ENCODE data around the gene MTG1.

- no peak for TF ChIP-seq CTCF (conservative IDR thresholded peaks at IDR 0.05 in 1 of 2, IDR thresholded peaks at IDR 0.05 in 1 of 2; ENCODE audit: low read depth in 1 of 2, low read length in 2 of 2)
- no peak for TF ChIP-seq EZH2 (IDR thresholded peaks at IDR 0.05; ENCODE audit: low read length, missing control alignments)
Measured at GRCh38 chr10:133358162-133358924, 35.6 kb upstream of the MTG1 start.

All from fibroblast of lung (primary cell).